SK-N-SH treated with all-trans-retinoic acid at 6 μM for 48 hours (cell line): ENCODE results near the gene PGM1.

Source experiments
- BACH2 ChIP-seq: fragments of 250-450 bp; sonication (Bioruptor Pico); IDR thresholded peaks from 2 replicates; pipeline ENCODE4 v1.9.0; 2021; ENCODE audit warnings: mild to moderate bottlenecking, borderline replicate concordance
- OSR1 ChIP-seq: fragments of 250-450 bp; sonication (Bioruptor Pico); IDR thresholded peaks from 2 replicates; pipeline ENCODE4 v1.8.0; 2022; ENCODE audit warnings: moderate library complexity, mild to moderate bottlenecking, inconsistent platforms
- PPARA ChIP-seq: fragments of 250-450 bp; sonication (Bioruptor Pico); IDR thresholded peaks from 2 replicates; pipeline ENCODE4 v1.5.0; 2020; ENCODE audit warnings: mild to moderate bottlenecking, borderline replicate concordance
- RARB ChIP-seq: fragments of 250-450 bp; sonication (Bioruptor Pico); IDR thresholded peaks from 2 replicates; pipeline ENCODE4 v1.8.0; 2021; ENCODE audit warnings: mild to moderate bottlenecking, moderate library complexity
- ZNF565 ChIP-seq: fragments of 450-650 bp; formaldehyde crosslinking; conservative IDR thresholded peaks from 2 replicates; pipeline ENCODE4 v1.5.0; 2020; ENCODE audit warnings: low read depth, mild to moderate bottlenecking, moderate library complexity
- TF ChIP-seq, protein P1 (sequence below): fragments of 250-450 bp; sonication (Bioruptor Pico); IDR thresholded peaks from 2 replicates; pipeline ENCODE4 v1.8.0; 2020; ENCODE audit warnings: mild to moderate bottlenecking, moderate library complexity, borderline replicate concordance
- TF ChIP-seq, protein P2 (sequence below): fragments of 250-450 bp; sonication (Bioruptor Pico); IDR thresholded peaks from 2 replicates; pipeline ENCODE4 v1.5.1; 2020; ENCODE audit warnings: low read depth, mild to moderate bottlenecking, moderate library complexity
- TF ChIP-seq, protein P3 (sequence below): fragments of 250-450 bp; sonication (Bioruptor Pico); IDR thresholded peaks from 2 replicates; pipeline ENCODE4 v1.5.0; 2020; ENCODE audit warnings: mild to moderate bottlenecking, moderate library complexity

DNA sequence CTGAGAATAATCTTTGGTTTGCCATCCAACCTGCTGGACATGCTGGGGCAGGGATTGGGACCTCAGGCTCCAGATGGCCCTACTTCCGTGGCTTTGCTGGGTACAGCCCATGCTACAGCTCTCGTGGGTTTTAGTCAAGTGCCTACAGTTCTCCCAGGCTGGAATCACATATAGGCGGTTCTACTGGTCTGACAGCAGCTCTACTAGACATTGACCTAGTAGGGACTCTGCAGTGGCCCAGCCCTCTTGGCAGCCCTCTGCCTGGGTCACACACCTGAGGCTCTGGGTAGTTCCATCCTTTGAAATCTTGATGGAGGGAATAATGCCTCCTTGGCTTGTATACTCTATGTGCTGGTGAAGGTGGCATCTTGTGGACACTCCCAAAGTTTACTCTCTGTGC lies 72.2 kb downstream of the PGM1 start:
- no peak for TF ChIP-seq RARB (CRISPR knock-in tag)
- TF ChIP-seq ZNF565 (CRISPR knock-in tag) = no peak
- TF ChIP-seq, protein P1, sequence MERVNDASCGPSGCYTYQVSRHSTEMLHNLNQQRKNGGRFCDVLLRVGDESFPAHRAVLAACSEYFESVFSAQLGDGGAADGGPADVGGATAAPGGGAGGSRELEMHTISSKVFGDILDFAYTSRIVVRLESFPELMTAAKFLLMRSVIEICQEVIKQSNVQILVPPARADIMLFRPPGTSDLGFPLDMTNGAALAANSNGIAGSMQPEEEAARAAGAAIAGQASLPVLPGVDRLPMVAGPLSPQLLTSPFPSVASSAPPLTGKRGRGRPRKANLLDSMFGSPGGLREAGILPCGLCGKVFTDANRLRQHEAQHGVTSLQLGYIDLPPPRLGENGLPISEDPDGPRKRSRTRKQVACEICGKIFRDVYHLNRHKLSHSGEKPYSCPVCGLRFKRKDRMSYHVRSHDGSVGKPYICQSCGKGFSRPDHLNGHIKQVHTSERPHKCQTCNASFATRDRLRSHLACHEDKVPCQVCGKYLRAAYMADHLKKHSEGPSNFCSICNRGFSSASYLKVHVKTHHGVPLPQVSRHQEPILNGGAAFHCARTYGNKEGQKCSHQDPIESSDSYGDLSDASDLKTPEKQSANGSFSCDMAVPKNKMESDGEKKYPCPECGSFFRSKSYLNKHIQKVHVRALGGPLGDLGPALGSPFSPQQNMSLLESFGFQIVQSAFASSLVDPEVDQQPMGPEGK (CRISPR knock-in tag) = no peak
- no peak for TF ChIP-seq PPARA (CRISPR knock-in tag)
- TF ChIP-seq, protein P2, sequence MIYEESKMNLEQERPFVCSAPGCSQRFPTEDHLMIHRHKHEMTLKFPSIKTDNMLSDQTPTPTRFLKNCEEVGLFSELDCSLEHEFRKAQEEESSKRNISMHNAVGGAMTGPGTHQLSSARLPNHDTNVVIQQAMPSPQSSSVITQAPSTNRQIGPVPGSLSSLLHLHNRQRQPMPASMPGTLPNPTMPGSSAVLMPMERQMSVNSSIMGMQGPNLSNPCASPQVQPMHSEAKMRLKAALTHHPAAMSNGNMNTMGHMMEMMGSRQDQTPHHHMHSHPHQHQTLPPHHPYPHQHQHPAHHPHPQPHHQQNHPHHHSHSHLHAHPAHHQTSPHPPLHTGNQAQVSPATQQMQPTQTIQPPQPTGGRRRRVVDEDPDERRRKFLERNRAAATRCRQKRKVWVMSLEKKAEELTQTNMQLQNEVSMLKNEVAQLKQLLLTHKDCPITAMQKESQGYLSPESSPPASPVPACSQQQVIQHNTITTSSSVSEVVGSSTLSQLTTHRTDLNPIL (CRISPR knock-in tag) = no peak
- no peak for TF ChIP-seq BACH2 (CRISPR knock-in tag)
- TF ChIP-seq OSR1 (CRISPR knock-in tag) = no peak
- TF ChIP-seq, protein P3, sequence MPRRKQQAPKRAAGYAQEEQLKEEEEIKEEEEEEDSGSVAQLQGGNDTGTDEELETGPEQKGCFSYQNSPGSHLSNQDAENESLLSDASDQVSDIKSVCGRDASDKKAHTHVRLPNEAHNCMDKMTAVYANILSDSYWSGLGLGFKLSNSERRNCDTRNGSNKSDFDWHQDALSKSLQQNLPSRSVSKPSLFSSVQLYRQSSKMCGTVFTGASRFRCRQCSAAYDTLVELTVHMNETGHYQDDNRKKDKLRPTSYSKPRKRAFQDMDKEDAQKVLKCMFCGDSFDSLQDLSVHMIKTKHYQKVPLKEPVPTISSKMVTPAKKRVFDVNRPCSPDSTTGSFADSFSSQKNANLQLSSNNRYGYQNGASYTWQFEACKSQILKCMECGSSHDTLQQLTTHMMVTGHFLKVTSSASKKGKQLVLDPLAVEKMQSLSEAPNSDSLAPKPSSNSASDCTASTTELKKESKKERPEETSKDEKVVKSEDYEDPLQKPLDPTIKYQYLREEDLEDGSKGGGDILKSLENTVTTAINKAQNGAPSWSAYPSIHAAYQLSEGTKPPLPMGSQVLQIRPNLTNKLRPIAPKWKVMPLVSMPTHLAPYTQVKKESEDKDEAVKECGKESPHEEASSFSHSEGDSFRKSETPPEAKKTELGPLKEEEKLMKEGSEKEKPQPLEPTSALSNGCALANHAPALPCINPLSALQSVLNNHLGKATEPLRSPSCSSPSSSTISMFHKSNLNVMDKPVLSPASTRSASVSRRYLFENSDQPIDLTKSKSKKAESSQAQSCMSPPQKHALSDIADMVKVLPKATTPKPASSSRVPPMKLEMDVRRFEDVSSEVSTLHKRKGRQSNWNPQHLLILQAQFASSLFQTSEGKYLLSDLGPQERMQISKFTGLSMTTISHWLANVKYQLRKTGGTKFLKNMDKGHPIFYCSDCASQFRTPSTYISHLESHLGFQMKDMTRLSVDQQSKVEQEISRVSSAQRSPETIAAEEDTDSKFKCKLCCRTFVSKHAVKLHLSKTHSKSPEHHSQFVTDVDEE (CRISPR knock-in tag) = no peak
